GM23338 (cell line): ENCODE data around the gene GET4. TPM values are rescaled to one million over a fixed set of nuclear protein-coding genes. Genes with fewer than 3 reads are reported as not detected.

Source experiments
- ATAC-seq: fragments of 200-7000 bp; cut with Tn5 transposase; 3 replicates; pipeline ENCODE4 v1.9.1; 2020
- DNase-seq: peaks from one replicate; pipeline ENCODE4 v3.0.0-alpha.2; 2015; ENCODE audit warnings: low spot score
- H2AFZ ChIP-seq: fragments of 200-600 bp; sonication (generic); 2 replicates; pipeline ENCODE4 v1.8.0; 2016; ENCODE audit warnings: antibody characterized with exemption, mild to moderate bottlenecking, moderate library complexity
- H3F3A ChIP-seq: fragments of 200-600 bp; sonication (generic); replicated peaks from 2 replicates; pipeline ENCODE4 v1.8.0; 2017; ENCODE audit warnings: antibody characterized with exemption, mixed run types, low read depth
- H3K27ac ChIP-seq: fragments of 200-600 bp; sonication (generic); 2 replicates; pipeline ENCODE4 v1.6.1; 2016; ENCODE audit warnings: low read depth
- H3K27me3 ChIP-seq: fragments of 200-600 bp; sonication (generic); 2 replicates; pipeline ENCODE4 v1.8.0; 2016; ENCODE audit warnings: mild to moderate bottlenecking, mixed run types, moderate library complexity; ENCODE audit not compliant: insufficient read depth
- H3K36me3 ChIP-seq: fragments of 200-600 bp; sonication (generic); 2 replicates; pipeline ENCODE4 v1.8.0; 2016; ENCODE audit warnings: mild to moderate bottlenecking; ENCODE audit not compliant: insufficient read depth
- H3K4me1 ChIP-seq: fragments of 200-600 bp; sonication (generic); 2 replicates; pipeline ENCODE4 v1.8.0; 2016; ENCODE audit warnings: mild to moderate bottlenecking, moderate library complexity; ENCODE audit not compliant: insufficient read depth
- H3K4me2 ChIP-seq: fragments of 200-600 bp; sonication (generic); 2 replicates; pipeline ENCODE4 v1.7.1; 2017; ENCODE audit warnings: mixed run types
- H3K4me3 ChIP-seq: fragments of 200-600 bp; sonication (generic); 2 replicates; pipeline ENCODE4 v1.6.1; 2016; ENCODE audit warnings: mixed run types
- H3K79me2 ChIP-seq: fragments of 200-600 bp; sonication (generic); replicated peaks from 2 replicates; pipeline ENCODE4 v1.8.0; 2017; ENCODE audit warnings: mild to moderate bottlenecking; ENCODE audit not compliant: insufficient read depth
- H3K9me2 ChIP-seq: fragments of 200-600 bp; sonication (generic); 2 replicates; pipeline ENCODE4 v1.8.0; 2017; ENCODE audit not compliant: insufficient read depth
- H4K20me1 ChIP-seq: fragments of 200-600 bp; sonication (generic); replicated peaks from 2 replicates; pipeline ENCODE4 v1.8.0; 2017; ENCODE audit warnings: mild to moderate bottlenecking; ENCODE audit not compliant: insufficient read depth
- H3K27ac Mint-ChIP-seq: 2 replicates; pipeline ENCODE4 v1.8.0; 2020; ENCODE audit warnings: inconsistent platforms, mild to moderate bottlenecking, moderate library complexity, mixed read lengths
- H3K27me3 Mint-ChIP-seq: 3 replicates; pipeline ENCODE4 v1.8.0; 2022; ENCODE audit warnings: low read depth, mild to moderate bottlenecking, moderate library complexity, mixed read lengths, inconsistent platforms; ENCODE audit not compliant: insufficient read depth, poor library complexity
- H3K36me3 Mint-ChIP-seq: 3 replicates; pipeline ENCODE4 v1.8.0; 2021; ENCODE audit warnings: low read depth, mild to moderate bottlenecking, inconsistent platforms, moderate library complexity, mixed read lengths
- H3K4me1 Mint-ChIP-seq: 3 replicates; pipeline ENCODE4 v1.8.0; 2020; ENCODE audit warnings: mild to moderate bottlenecking, inconsistent platforms, mixed read lengths
- H3K4me3 Mint-ChIP-seq: 3 replicates; pipeline ENCODE4 v1.8.0; 2021; ENCODE audit warnings: moderate library complexity, mild to moderate bottlenecking, inconsistent platforms, mixed read lengths
- H3K9me3 Mint-ChIP-seq: 3 replicates; pipeline ENCODE4 v1.8.0; 2020; ENCODE audit warnings: moderate library complexity, mild to moderate bottlenecking, inconsistent platforms, mixed read lengths
- CREB1 ChIP-seq: fragments of 250-450 bp; sonication (Bioruptor Pico); IDR thresholded peaks from 2 replicates; pipeline ENCODE4 v1.5.0; 2020; ENCODE audit warnings: low read depth, mild to moderate bottlenecking, moderate library complexity
- CTCF ChIP-seq, 2 experiments: fragments of 200-600 bp in 1 of 2; sonication (generic) in 1 of 2; conservative IDR thresholded peaks; 2 replicates each; pipeline versions ENCODE4 v1.5.1 to v1.6.1; 2016 to 2017; ENCODE audit warnings: antibody characterized with exemption in 2 of 2, low read depth in 2 of 2, mild to moderate bottlenecking in 2 of 2, moderate library complexity in 1 of 2
- EZH2 ChIP-seq: fragments of 200-600 bp; sonication (generic); IDR thresholded peaks from one replicate; pipeline ENCODE4 v1.8.0; 2017; ENCODE audit warnings: antibody characterized with exemption, mild to moderate bottlenecking, low read depth; ENCODE audit not compliant: unreplicated experiment
- EZH2phosphoT487 ChIP-seq: fragments of 200-600 bp; sonication (generic); IDR thresholded peaks from one replicate; pipeline ENCODE4 v1.8.1; 2018; ENCODE audit warnings: antibody characterized with exemption; ENCODE audit not compliant: unreplicated experiment
- JUNB ChIP-seq: IDR thresholded peaks from one replicate; pipeline ENCODE4 v1.6.1; 2016; ENCODE audit warnings: antibody characterized with exemption; ENCODE audit not compliant: unreplicated experiment
- NANOG ChIP-seq: IDR thresholded peaks from 2 replicates; pipeline ENCODE4 v1.6.1; 2016; ENCODE audit warnings: antibody characterized with exemption, borderline replicate concordance
- POLR2AphosphoS5 ChIP-seq: IDR thresholded peaks from 2 replicates; pipeline ENCODE4 v1.6.1; 2016; ENCODE audit warnings: antibody characterized with exemption, low read depth
- STAT1 ChIP-seq: IDR thresholded peaks from one replicate; pipeline ENCODE4 v1.6.1; 2016; ENCODE audit warnings: antibody characterized with exemption; ENCODE audit not compliant: unreplicated experiment
- ZNF114 ChIP-seq: fragments of 250-450 bp; sonication (Bioruptor Pico); IDR thresholded peaks from 2 replicates; pipeline ENCODE4 v1.5.0; 2020; ENCODE audit warnings: mild to moderate bottlenecking, moderate library complexity
- ZNF331 ChIP-seq: fragments of 250-450 bp; sonication (Bioruptor Pico); IDR thresholded peaks from 2 replicates; pipeline ENCODE4 v1.5.0; 2020; ENCODE audit warnings: low read depth, mild to moderate bottlenecking, moderate library complexity
- polyA plus RNA-seq: library from polyadenylated mRNA; unstranded; fragments of >200 nt; fragmentation: Nextera tagmentation; extraction: Ambion mirVana; gene quantifications from 2 replicates; pipeline ENCODE4 v1.2.1, GENCODE V29; 2016
- total RNA-seq: library from RNA; depleted of rRNA; stranded (reverse); fragments of >200 nt; shearing (Covaris generic); gene quantifications from 2 replicates; pipeline ENCODE4 v1.2.3, GENCODE V29; 2014
- TF ChIP-seq, protein P1 (sequence below): IDR thresholded peaks from 2 replicates; pipeline ENCODE4 v1.6.1; 2016; ENCODE audit warnings: antibody characterized with exemption
- TF ChIP-seq, protein P2 (sequence below): fragments of 250-450 bp; sonication (Bioruptor Pico); IDR thresholded peaks from 2 replicates; pipeline ENCODE4 v1.5.0; 2020; ENCODE audit warnings: mild to moderate bottlenecking, moderate library complexity
- TF ChIP-seq, protein P3 (sequence below): IDR thresholded peaks from one replicate; pipeline ENCODE4 v1.6.1; 2018; ENCODE audit warnings: antibody characterized with exemption; ENCODE audit not compliant: unreplicated experiment

Gene GET4
- total and polyA plus RNA-seq, 2 experiments from 2014 or later = 48.0 to 79.1 TPM

DNA sequence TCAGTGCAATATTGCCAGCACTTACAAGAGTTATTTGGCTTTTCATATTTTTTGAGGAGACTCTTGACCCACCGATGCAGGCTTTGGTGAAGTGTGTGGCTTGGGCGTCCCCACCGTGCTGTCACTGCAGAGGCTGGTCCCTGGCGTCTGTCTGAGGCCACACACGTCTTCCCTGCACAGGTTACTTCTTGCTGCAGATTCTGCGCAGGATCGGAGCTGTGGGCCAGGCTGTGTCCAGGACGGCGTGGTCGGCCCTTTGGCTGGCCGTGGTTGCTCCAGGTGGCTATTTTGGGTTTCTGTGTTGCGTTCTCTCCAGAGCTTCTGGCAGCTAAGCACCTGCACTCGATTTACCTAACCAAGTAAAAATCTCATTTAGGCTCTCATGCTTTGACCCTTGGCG is 25.1 kb upstream of the GET4 start:
- Histone ChIP-seq H3K27ac (no peak overlapping the region), H3K27me3 (no peaks in the 10 kb centered on the region), H3K79me2 (peaks cover 32% of the 10 kb centered on the region), H3K4me3 (no peak overlapping the region), H3K4me1 (no peaks in the 10 kb centered on the region), H3K4me2 (no peak overlapping the region), H2AFZ (no peak overlapping the region), H3K9me2 (no peaks in the 10 kb centered on the region), H3F3A (peaks cover 4% of the 10 kb centered on the region; the same call in 1 of the 2 replicates), H3K36me3 (peaks cover 41% of the 10 kb centered on the region; the same call in 1 of the 2 replicates), H4K20me1 (peaks cover 17% of the 10 kb centered on the region)
- H3K9me3 Mint-ChIP-seq = peaks cover 7% of the 10 kb centered on the region
- ATAC-seq = no peak
- H3K4me1 Mint-ChIP-seq = no peaks in the 10 kb centered on the region; the same call in 2 of the 3 replicates
- no peak overlapping the region for H3K4me3 Mint-ChIP-seq
- TF ChIP-seq STAT1 = no peak
- TF ChIP-seq EZH2phosphoT487 = no peak
- no peak for TF ChIP-seq EZH2
- no peak for TF ChIP-seq NANOG
- TF ChIP-seq, protein P1, sequence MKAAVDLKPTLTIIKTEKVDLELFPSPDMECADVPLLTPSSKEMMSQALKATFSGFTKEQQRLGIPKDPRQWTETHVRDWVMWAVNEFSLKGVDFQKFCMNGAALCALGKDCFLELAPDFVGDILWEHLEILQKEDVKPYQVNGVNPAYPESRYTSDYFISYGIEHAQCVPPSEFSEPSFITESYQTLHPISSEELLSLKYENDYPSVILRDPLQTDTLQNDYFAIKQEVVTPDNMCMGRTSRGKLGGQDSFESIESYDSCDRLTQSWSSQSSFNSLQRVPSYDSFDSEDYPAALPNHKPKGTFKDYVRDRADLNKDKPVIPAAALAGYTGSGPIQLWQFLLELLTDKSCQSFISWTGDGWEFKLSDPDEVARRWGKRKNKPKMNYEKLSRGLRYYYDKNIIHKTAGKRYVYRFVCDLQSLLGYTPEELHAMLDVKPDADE = no peak
- TF ChIP-seq, protein P2, sequence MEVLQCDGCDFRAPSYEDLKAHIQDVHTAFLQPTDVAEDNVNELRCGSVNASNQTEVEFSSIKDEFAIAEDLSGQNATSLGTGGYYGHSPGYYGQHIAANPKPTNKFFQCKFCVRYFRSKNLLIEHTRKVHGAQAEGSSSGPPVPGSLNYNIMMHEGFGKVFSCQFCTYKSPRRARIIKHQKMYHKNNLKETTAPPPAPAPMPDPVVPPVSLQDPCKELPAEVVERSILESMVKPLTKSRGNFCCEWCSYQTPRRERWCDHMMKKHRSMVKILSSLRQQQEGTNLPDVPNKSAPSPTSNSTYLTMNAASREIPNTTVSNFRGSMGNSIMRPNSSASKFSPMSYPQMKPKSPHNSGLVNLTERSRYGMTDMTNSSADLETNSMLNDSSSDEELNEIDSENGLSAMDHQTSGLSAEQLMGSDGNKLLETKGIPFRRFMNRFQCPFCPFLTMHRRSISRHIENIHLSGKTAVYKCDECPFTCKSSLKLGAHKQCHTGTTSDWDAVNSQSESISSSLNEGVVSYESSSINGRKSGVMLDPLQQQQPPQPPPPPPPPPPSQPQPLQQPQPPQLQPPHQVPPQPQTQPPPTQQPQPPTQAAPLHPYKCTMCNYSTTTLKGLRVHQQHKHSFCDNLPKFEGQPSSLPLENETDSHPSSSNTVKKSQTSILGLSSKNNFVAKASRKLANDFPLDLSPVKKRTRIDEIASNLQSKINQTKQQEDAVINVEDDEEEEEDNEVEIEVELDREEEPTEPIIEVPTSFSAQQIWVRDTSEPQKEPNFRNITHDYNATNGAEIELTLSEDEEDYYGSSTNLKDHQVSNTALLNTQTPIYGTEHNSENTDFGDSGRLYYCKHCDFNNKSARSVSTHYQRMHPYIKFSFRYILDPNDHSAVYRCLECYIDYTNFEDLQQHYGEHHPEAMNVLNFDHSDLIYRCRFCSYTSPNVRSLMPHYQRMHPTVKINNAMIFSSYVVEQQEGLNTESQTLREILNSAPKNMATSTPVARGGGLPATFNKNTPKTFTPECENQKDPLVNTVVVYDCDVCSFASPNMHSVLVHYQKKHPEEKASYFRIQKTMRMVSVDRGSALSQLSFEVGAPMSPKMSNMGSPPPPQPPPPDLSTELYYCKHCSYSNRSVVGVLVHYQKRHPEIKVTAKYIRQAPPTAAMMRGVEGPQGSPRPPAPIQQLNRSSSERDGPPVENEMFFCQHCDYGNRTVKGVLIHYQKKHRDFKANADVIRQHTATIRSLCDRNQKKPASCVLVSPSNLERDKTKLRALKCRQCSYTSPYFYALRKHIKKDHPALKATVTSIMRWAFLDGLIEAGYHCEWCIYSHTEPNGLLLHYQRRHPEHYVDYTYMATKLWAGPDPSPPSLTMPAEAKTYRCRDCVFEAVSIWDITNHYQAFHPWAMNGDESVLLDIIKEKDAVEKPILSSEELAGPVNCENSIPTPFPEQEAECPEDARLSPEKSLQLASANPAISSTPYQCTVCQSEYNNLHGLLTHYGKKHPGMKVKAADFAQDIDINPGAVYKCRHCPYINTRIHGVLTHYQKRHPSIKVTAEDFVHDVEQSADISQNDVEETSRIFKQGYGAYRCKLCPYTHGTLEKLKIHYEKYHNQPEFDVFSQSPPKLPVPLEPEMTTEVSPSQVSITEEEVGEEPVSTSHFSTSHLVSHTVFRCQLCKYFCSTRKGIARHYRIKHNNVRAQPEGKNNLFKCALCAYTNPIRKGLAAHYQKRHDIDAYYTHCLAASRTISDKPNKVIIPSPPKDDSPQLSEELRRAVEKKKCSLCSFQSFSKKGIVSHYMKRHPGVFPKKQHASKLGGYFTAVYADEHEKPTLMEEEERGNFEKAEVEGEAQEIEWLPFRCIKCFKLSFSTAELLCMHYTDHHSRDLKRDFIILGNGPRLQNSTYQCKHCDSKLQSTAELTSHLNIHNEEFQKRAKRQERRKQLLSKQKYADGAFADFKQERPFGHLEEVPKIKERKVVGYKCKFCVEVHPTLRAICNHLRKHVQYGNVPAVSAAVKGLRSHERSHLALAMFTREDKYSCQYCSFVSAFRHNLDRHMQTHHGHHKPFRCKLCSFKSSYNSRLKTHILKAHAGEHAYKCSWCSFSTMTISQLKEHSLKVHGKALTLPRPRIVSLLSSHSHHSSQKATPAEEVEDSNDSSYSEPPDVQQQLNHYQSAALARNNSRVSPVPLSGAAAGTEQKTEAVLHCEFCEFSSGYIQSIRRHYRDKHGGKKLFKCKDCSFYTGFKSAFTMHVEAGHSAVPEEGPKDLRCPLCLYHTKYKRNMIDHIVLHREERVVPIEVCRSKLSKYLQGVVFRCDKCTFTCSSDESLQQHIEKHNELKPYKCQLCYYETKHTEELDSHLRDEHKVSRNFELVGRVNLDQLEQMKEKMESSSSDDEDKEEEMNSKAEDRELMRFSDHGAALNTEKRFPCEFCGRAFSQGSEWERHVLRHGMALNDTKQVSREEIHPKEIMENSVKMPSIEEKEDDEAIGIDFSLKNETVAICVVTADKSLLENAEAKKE (CRISPR knock-in tag) = no peak
- no peak for TF ChIP-seq CTCF (conservative IDR thresholded peaks at IDR 0.05; ENCODE audit: low read depth in 2 of 2)
- TF ChIP-seq JUNB = no peak
- TF ChIP-seq, protein P3, sequence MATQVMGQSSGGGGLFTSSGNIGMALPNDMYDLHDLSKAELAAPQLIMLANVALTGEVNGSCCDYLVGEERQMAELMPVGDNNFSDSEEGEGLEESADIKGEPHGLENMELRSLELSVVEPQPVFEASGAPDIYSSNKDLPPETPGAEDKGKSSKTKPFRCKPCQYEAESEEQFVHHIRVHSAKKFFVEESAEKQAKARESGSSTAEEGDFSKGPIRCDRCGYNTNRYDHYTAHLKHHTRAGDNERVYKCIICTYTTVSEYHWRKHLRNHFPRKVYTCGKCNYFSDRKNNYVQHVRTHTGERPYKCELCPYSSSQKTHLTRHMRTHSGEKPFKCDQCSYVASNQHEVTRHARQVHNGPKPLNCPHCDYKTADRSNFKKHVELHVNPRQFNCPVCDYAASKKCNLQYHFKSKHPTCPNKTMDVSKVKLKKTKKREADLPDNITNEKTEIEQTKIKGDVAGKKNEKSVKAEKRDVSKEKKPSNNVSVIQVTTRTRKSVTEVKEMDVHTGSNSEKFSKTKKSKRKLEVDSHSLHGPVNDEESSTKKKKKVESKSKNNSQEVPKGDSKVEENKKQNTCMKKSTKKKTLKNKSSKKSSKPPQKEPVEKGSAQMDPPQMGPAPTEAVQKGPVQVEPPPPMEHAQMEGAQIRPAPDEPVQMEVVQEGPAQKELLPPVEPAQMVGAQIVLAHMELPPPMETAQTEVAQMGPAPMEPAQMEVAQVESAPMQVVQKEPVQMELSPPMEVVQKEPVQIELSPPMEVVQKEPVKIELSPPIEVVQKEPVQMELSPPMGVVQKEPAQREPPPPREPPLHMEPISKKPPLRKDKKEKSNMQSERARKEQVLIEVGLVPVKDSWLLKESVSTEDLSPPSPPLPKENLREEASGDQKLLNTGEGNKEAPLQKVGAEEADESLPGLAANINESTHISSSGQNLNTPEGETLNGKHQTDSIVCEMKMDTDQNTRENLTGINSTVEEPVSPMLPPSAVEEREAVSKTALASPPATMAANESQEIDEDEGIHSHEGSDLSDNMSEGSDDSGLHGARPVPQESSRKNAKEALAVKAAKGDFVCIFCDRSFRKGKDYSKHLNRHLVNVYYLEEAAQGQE = no peak
- no peak for TF ChIP-seq POLR2AphosphoS5
- TF ChIP-seq ZNF331 (CRISPR knock-in tag) = no peak
- TF ChIP-seq ZNF114 (CRISPR knock-in tag) = no peak
- no peak for TF ChIP-seq CREB1
- H3K36me3 Mint-ChIP-seq = peaks cover 78% of the 10 kb centered on the region
- peaks cover 4% of the 10 kb centered on the region for H3K27me3 Mint-ChIP-seq
- no peak overlapping the region for H3K27ac Mint-ChIP-seq
- DNase-seq = no peak
